Tibial nerve (tissue), 4 donors: ENCODE data around the gene SASS6.

Experiments used
- EP300 ChIP-seq, 2 donors: sonication (generic); formaldehyde crosslinking; IDR thresholded peaks; one replicate each; pipeline ENCODE4 v1.6.1; 2017; ENCODE audit warnings: antibody characterized with exemption in 2 of 2, mild to moderate bottlenecking in 1 of 2
- POLR2A ChIP-seq, 2 donors: fragments of 450-650 bp; IDR thresholded peaks; one replicate each; pipeline ENCODE4 v1.6.1; 2017; ENCODE audit warnings: antibody characterized with exemption in 2 of 2, mild to moderate bottlenecking in 2 of 2, moderate library complexity in 2 of 2
- TF ChIP-seq, protein P1 (sequence below), 5 experiments: fragments of 200-600 bp in 3 of 5; fragments of 450-650 bp in 2 of 5; sonication (generic) in 3 of 5; IDR thresholded peaks; one replicate each; pipeline ENCODE4 v1.5.1; 2016 to 2019; ENCODE audit warnings: antibody characterized with exemption in 5 of 5, mild to moderate bottlenecking in 3 of 5, moderate library complexity in 2 of 5

GRCh38 chr1:100087396-100087795, 45.3 kb downstream of the SASS6 start:
- TF ChIP-seq, protein P1, sequence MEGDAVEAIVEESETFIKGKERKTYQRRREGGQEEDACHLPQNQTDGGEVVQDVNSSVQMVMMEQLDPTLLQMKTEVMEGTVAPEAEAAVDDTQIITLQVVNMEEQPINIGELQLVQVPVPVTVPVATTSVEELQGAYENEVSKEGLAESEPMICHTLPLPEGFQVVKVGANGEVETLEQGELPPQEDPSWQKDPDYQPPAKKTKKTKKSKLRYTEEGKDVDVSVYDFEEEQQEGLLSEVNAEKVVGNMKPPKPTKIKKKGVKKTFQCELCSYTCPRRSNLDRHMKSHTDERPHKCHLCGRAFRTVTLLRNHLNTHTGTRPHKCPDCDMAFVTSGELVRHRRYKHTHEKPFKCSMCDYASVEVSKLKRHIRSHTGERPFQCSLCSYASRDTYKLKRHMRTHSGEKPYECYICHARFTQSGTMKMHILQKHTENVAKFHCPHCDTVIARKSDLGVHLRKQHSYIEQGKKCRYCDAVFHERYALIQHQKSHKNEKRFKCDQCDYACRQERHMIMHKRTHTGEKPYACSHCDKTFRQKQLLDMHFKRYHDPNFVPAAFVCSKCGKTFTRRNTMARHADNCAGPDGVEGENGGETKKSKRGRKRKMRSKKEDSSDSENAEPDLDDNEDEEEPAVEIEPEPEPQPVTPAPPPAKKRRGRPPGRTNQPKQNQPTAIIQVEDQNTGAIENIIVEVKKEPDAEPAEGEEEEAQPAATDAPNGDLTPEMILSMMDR (IDR thresholded peaks at IDR 0.05), result no peak
- TF ChIP-seq POLR2A (IDR thresholded peaks at IDR 0.05) (no peak), EP300 (IDR thresholded peaks at IDR 0.05) (no peak)
